HepG2 (cell line): ENCODE data around the gene ARHGAP19. TPM values are rescaled to one million over a fixed set of nuclear protein-coding genes. Genes with fewer than 3 reads are reported as not detected.

Experiments used
- ATAC-seq: fragments of 200-7000 bp; cut with Tn5 transposase; 3 replicates; pipeline ENCODE4 v1.9.1; 2020; ENCODE audit warnings: mild to moderate bottlenecking, moderate library complexity
- BruUV-seq: library from RNA; stranded (reverse); fragments of 400-500 nt; replicated peaks from 2 replicates; lab custom pipeline; 2021; lab: Mats Ljungman, UMichigan
- CTCF ChIA-PET: fragments of 300-600 bp; formaldehyde crosslinking; extraction: SDS; loops from one replicate; lab custom pipeline; 2021; ENCODE audit warnings: low total read pairs, inconsistent platforms, low intra/inter-chr PET ratio; lab: Yijun Ruan, JAX
- POLR2A ChIA-PET: fragments of 350-600 bp; sonication (Branson Sonifier 250); formaldehyde crosslinking; loops from one replicate; lab custom pipeline; 2020; ENCODE audit warnings: antibody characterized with exemption, inconsistent platforms; lab: Yijun Ruan, JAX
- DNase-seq: peaks from one replicate; pipeline ENCODE4 v3.0.0-alpha.2; 2015; ENCODE audit warnings: low spot score
- FAIRE-seq: peaks from 3 replicates; lab custom pipeline; 2011; peaks lifted over from hg19 to GRCh38; lab: Jason Lieb, UNC
- H2AFZ ChIP-seq: one replicate; pipeline ENCODE4 v1.6.1; 2011; ENCODE audit warnings: low read length, inconsistent platforms
- H3K27ac ChIP-seq: fragments of 300-600 bp; 3 replicates; pipeline ENCODE4 v1.8.0; 2011; ENCODE audit warnings: mixed run types, mild to moderate bottlenecking, mixed read lengths, low read length, inconsistent platforms; ENCODE audit not compliant: insufficient read depth; ENCODE audit errors: extremely low read length
- H3K27me3 ChIP-seq, 2 experiments: fragments of 200-600 bp in 1 of 2; 2 replicates in 1 of 2; 3 replicates in 1 of 2; pipeline versions ENCODE4 v1.6.0 to v1.8.0; 2011; ENCODE audit warnings: low read length in 2 of 2, mild to moderate bottlenecking in 2 of 2, moderate library complexity in 2 of 2, inconsistent platforms in 1 of 2; ENCODE audit not compliant: insufficient read depth in 2 of 2, control insufficient read depth in 1 of 2
- H3K36me3 ChIP-seq, 2 experiments: fragments of 200-600 bp in 1 of 2; replicated peaks in 1 of 2; 2 replicates in 1 of 2; 3 replicates in 1 of 2; pipeline versions ENCODE4 v1.5.1 to v1.8.0; 2011; ENCODE audit warnings: low read length in 2 of 2, inconsistent platforms in 1 of 2; ENCODE audit not compliant: insufficient read depth in 2 of 2, control insufficient read depth in 1 of 2
- H3K4me1 ChIP-seq: 2 replicates; pipeline ENCODE4 v1.5.1; 2012; ENCODE audit warnings: low read length, inconsistent platforms; ENCODE audit not compliant: insufficient read depth
- H3K4me2 ChIP-seq: 2 replicates; pipeline ENCODE4 v1.6.0; 2011; ENCODE audit warnings: low read depth, low read length, inconsistent platforms
- H3K4me3 ChIP-seq, 3 experiments: fragments of 200-600 bp in 1 of 3; sonication (generic), shearing (Covaris generic) in 1 of 3; replicated peaks in 1 of 3; 2 replicates each; pipeline ENCODE4 v1.5.1; 2011 to 2016; ENCODE audit warnings: low read length in 3 of 3, inconsistent platforms in 2 of 3, low read depth in 2 of 3, mild to moderate bottlenecking in 2 of 3, control low read depth in 1 of 3, mixed read lengths in 1 of 3; ENCODE audit not compliant: insufficient read depth in 1 of 3
- H3K79me2 ChIP-seq: one replicate; pipeline ENCODE4 v1.6.1; 2011; ENCODE audit warnings: low read length, inconsistent platforms; ENCODE audit not compliant: insufficient read depth
- H3K9ac ChIP-seq: 2 replicates; pipeline ENCODE4 v1.6.0; 2011; ENCODE audit warnings: mild to moderate bottlenecking, low read depth, low read length, inconsistent platforms; ENCODE audit not compliant: insufficient read depth
- H3K9me3 ChIP-seq: 2 replicates; pipeline ENCODE4 v1.5.1; 2012; ENCODE audit warnings: mild to moderate bottlenecking, low read length
- H4K20me1 ChIP-seq: 2 replicates; pipeline ENCODE4 v1.6.0; 2011; ENCODE audit warnings: inconsistent platforms, mild to moderate bottlenecking, low read length, moderate library complexity; ENCODE audit not compliant: insufficient read depth
- ASH2L ChIP-seq: fragments of 300-600, 200-600 bp; sonication (generic); IDR thresholded peaks from 2 replicates; pipeline ENCODE4 v1.7.0; 2017; ENCODE audit warnings: low read depth, mild to moderate bottlenecking, moderate library complexity, mixed read lengths, low read length; ENCODE audit not compliant: insufficient read length
- ATF1 ChIP-seq: IDR thresholded peaks from 2 replicates; pipeline ENCODE4 v1.6.1; 2016; ENCODE audit warnings: mild to moderate bottlenecking, control low read depth
- ISX ChIP-seq: sonication (generic); formaldehyde crosslinking; conservative IDR thresholded peaks from 2 replicates; pipeline ENCODE4 v1.5.0; 2020; ENCODE audit warnings: missing genetic modification reagents
- MAFK ChIP-seq, 2 experiments: IDR thresholded peaks in 1 of 2; conservative IDR thresholded peaks in 1 of 2; 2 replicates each; pipeline ENCODE4 v1.6.1; 2011; ENCODE audit warnings: improper control_type of control experiment in 2 of 2, low read length in 2 of 2
- MEIS1 ChIP-seq: sonication (generic); formaldehyde crosslinking; IDR thresholded peaks from 2 replicates; pipeline ENCODE4 v1.9.0; 2021; ENCODE audit warnings: mild to moderate bottlenecking, missing genetic modification reagents, moderate library complexity, borderline replicate concordance
- MTA1 ChIP-seq: sonication (generic); formaldehyde crosslinking; IDR thresholded peaks from 2 replicates; pipeline ENCODE4 v1.4.0; 2020; ENCODE audit warnings: missing genetic modification reagents, mild to moderate bottlenecking, borderline replicate concordance
- RAD51 ChIP-seq: fragments of 450-650 bp; IDR thresholded peaks from 2 replicates; pipeline ENCODE4 v1.6.1; 2016; ENCODE audit warnings: borderline replicate concordance
- RBM39 ChIP-seq: fragments of 200-400 bp; formaldehyde crosslinking; IDR thresholded peaks from one replicate; pipeline ENCODE4 v1.6.1; 2018; ENCODE audit warnings: antibody characterized with exemption, mild to moderate bottlenecking, low read depth, low read length; ENCODE audit not compliant: poor library complexity, severe bottlenecking
- SRSF4 ChIP-seq: fragments of 200-400 bp; formaldehyde crosslinking; IDR thresholded peaks from one replicate; pipeline ENCODE4 v1.6.1; 2018; ENCODE audit warnings: mild to moderate bottlenecking, low read depth, low read length, moderate library complexity; ENCODE audit not compliant: poor library complexity, severe bottlenecking
- STAG1 ChIP-seq: sonication (generic); formaldehyde crosslinking; IDR thresholded peaks from 2 replicates; pipeline ENCODE4 v1.4.0; 2020; ENCODE audit warnings: missing genetic modification reagents
- TERF1 ChIP-seq: sonication (generic); formaldehyde crosslinking; IDR thresholded peaks from 2 replicates; pipeline ENCODE4 v1.8.0; 2022; ENCODE audit warnings: mild to moderate bottlenecking, missing genetic modification reagents, moderate library complexity
- ZNF230 ChIP-seq: sonication (generic); formaldehyde crosslinking; IDR thresholded peaks from 2 replicates; pipeline ENCODE4 v1.4.0; 2020; ENCODE audit warnings: mild to moderate bottlenecking, missing genetic modification reagents
- ZNF335 ChIP-seq: sonication (generic); formaldehyde crosslinking; IDR thresholded peaks from 2 replicates; pipeline ENCODE4 v1.4.0; 2020; ENCODE audit warnings: missing genetic modification reagents
- ZNF354B ChIP-seq: sonication (generic); formaldehyde crosslinking; IDR thresholded peaks from 2 replicates; pipeline ENCODE4 v1.8.0; 2022; ENCODE audit warnings: mild to moderate bottlenecking, missing genetic modification reagents
- ZNF543 ChIP-seq: sonication (generic); formaldehyde crosslinking; IDR thresholded peaks from 2 replicates; pipeline ENCODE4 v1.4.0; 2020; ENCODE audit warnings: mild to moderate bottlenecking, missing genetic modification reagents
- ZNF619 ChIP-seq: sonication (generic); formaldehyde crosslinking; IDR thresholded peaks from 2 replicates; pipeline ENCODE4 v1.4.0; 2020; ENCODE audit warnings: mild to moderate bottlenecking, missing genetic modification reagents
- ZNF704 ChIP-seq: sonication (generic); formaldehyde crosslinking; IDR thresholded peaks from 2 replicates; pipeline ENCODE4 v1.8.1; 2023; ENCODE audit warnings: mild to moderate bottlenecking, inconsistent platforms, moderate library complexity, missing genetic modification reagents, borderline replicate concordance
- WGBS: methylation state at CpG from one replicate; pipeline ENCODE4 v1.1.6; 2017; ENCODE audit warnings: low lambda C conversion rate; 5-methylcytosine and 5-hydroxymethylcytosine counted together
- in situ Hi-C: cut with HindIII; loops from 2 replicates; pipeline ENCODE4 v1.10.0; 2017; ENCODE audit warnings: low pct_unique_long_range_greater_than_20kb; ENCODE audit not compliant: extremely low pct_ligation_motif_present
- intact Hi-C: fragments of 100-400 bp; cut with micrococcal nuclease; formaldehyde crosslinking; loops from one replicate; pipeline ENCODE4 v1.10.0; 2022; ENCODE audit not compliant: unreplicated experiment
- polyA plus RNA-seq, 8 experiments: library from polyadenylated mRNA; depleted of rRNA in 3 of 8; stranded (reverse) in 7 of 8; unstranded in 1 of 8; fragments of >200 nt; fragmentation: Illumina TruSeq in 4 of 8; extraction: Trizol in 4 of 8; gene quantifications; 2 replicates each; pipeline versions ENCODE4 v1.2.1 to v1.2.3, GENCODE V29; 2011 to 2016; ENCODE audit warnings: low read depth in 4 of 8, missing spikeins in 1 of 8, mixed read lengths in 1 of 8; ENCODE audit not compliant: insufficient read depth in 1 of 8
- total RNA-seq, 5 experiments: library from RNA; depleted of rRNA; stranded (reverse); fragments of >200 nt; fragmentation: Illumina TruSeq; extraction: Trizol; gene quantifications; 2 replicates each; pipeline ENCODE4 v1.2.3, GENCODE V29; 2016; ENCODE audit warnings: low read depth in 1 of 5
- TF ChIP-seq, protein P1 (sequence below): sonication (generic); formaldehyde crosslinking; IDR thresholded peaks from 2 replicates; pipeline ENCODE4 v1.5.0; 2020; ENCODE audit warnings: missing genetic modification reagents, mild to moderate bottlenecking, borderline replicate concordance
- TF ChIP-seq, protein P2 (sequence below): IDR thresholded peaks from 2 replicates; pipeline ENCODE4 v1.6.1; 2016

Gene ARHGAP19
- total and polyA plus RNA-seq, 2 of the 13 experiments (the other 11 are each of a cell fraction or from before 2014, with no cell fraction given) = 7.6 to 10.0 TPM

DNA sequence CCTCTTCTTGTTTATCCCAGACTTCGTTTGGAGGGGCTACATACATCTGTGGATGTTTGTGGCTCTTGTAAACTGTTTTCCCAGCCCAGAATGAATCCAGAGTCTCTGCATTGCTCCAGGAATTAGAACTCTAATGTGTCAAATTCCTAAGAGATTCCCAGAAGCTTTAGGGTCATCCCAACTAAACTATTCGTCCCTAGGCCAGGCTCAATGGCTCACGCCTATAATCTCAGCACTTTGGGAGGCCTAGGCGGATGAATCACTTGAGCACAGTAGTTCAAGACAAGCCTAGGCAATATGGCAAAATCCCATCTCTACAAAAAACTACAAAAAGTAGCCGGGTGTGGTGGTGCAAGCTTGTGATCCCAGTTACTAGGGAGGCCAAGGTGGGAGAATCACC lies 28.5 kb downstream of the ARHGAP19 start (continued):
- TF ChIP-seq, protein P1, sequence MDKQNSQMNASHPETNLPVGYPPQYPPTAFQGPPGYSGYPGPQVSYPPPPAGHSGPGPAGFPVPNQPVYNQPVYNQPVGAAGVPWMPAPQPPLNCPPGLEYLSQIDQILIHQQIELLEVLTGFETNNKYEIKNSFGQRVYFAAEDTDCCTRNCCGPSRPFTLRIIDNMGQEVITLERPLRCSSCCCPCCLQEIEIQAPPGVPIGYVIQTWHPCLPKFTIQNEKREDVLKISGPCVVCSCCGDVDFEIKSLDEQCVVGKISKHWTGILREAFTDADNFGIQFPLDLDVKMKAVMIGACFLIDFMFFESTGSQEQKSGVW (CRISPR knock-in tag) = no peak
- TF ChIP-seq MEIS1 = no peak
- TF ChIP-seq TERF1 (CRISPR knock-in tag) = no peak
- no peak for TF ChIP-seq ZNF335 (CRISPR knock-in tag)
- no peak for TF ChIP-seq ZNF619 (CRISPR knock-in tag)
- TF ChIP-seq, protein P2, sequence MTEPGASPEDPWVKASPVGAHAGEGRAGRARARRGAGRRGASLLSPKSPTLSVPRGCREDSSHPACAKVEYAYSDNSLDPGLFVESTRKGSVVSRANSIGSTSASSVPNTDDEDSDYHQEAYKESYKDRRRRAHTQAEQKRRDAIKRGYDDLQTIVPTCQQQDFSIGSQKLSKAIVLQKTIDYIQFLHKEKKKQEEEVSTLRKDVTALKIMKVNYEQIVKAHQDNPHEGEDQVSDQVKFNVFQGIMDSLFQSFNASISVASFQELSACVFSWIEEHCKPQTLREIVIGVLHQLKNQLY (CRISPR knock-in tag) = no peak

- Histone ChIP-seq H3K4me2 (no peak overlapping the region), H3K4me3 (no peak overlapping the region), H4K20me1 (no peaks in the 10 kb centered on the region), H2AFZ (no peak overlapping the region), H3K79me2 (no peaks in the 10 kb centered on the region), H3K36me3 (peaks cover 0 to 8% of the 10 kb centered on the region in 2 experiments; a peak in 1 of 5 replicates), H3K9ac (no peak overlapping the region), H3K27ac (no peak overlapping the region), H3K9me3 (no peaks in the 10 kb centered on the region), H3K27me3 (no peaks in the 10 kb centered on the region), H3K4me1 (peaks cover 9% of the 10 kb centered on the region)
- BruUV-seq = no TSS peak
- ChIA-PET CTCF (no interaction called here), POLR2A (no interaction called here)
- no peak for FAIRE-seq
- 97% methylated on average over 1 of the region's 1 CpG for WGBS
- in situ Hi-C loops = no loop called here
- no peak for ATAC-seq
- no peak for DNase-seq
- intact Hi-C loops = no loop called here
- TF ChIP-seq ISX (CRISPR knock-in tag) (no peak), ZNF354B (CRISPR knock-in tag) (no peak), MTA1 (CRISPR knock-in tag) (no peak), ZNF543 (CRISPR knock-in tag) (no peak), ATF1 (CRISPR knock-in tag) (no peak), STAG1 (no peak), MAFK (conservative IDR thresholded peaks at IDR 0.05 in 1 of 2, IDR thresholded peaks at IDR 0.05 in 1 of 2; ENCODE audit: low read length in 2 of 2) (no peak), RAD51 (no peak), ZNF704 (CRISPR knock-in tag) (no peak), SRSF4 (no peak), ZNF230 (CRISPR knock-in tag) (no peak), RBM39 (no peak), ASH2L (no peak)
Observed at GRCh38 chr10:97261656-97262055, 30.8 kb downstream of the ARHGAP19 start.
